GM12891 (cell line): ENCODE data around the gene DLG5.

Source experiments
- PAX5 ChIP-seq: IDR thresholded peaks from 2 replicates; pipeline ENCODE4 v1.6.1; 2011; ENCODE audit warnings: low read length, moderate library complexity, mild to moderate bottlenecking; ENCODE audit not compliant: insufficient read depth, severe bottlenecking
- POLR2A ChIP-seq: IDR thresholded peaks from 2 replicates; pipeline ENCODE4 v1.6.1; 2011; ENCODE audit warnings: low read depth, low read length, control low read depth
- POLR2AphosphoS5 ChIP-seq: IDR thresholded peaks from 2 replicates; pipeline ENCODE4 v1.6.1; 2011; ENCODE audit warnings: low read depth, low read length, control low read depth
- SPI1 ChIP-seq: IDR thresholded peaks from 2 replicates; pipeline ENCODE4 v1.6.1; 2011; ENCODE audit warnings: low read depth, low read length, control low read depth
- TAF1 ChIP-seq: IDR thresholded peaks from 2 replicates; pipeline ENCODE4 v1.6.1; 2011; ENCODE audit warnings: low read depth, low read length, control low read depth

DNA sequence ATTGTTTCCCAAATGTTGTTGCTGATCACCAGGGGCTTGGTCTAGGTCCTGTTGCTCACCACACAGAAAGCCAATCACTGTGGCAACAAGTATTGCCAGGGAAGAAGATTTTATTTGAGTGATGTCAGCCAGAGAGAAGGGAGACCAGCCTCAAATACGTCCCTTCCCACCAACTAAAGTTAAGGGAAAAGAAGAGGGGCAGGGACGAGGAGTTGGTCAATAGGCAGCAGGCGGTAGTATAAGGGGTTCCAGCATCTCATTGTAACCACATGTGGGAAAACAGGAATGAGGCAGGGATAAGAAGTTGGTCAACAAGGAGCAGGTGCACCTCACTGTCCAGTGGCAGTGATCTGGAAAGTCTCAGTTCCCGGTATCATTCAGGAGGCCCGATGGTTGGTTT, 150.1 kb downstream of the DLG5 start:
- TF ChIP-seq POLR2AphosphoS5 = no peak
- no peak for TF ChIP-seq TAF1
- TF ChIP-seq POLR2A = no peak
- TF ChIP-seq PAX5 = no peak
- no peak for TF ChIP-seq SPI1
